ENCODE results near the gene DCANP1. TPM values are rescaled to one million over a fixed set of nuclear protein-coding genes. Genes with fewer than 3 reads are reported as not detected.

The DCANP1 gene
- total RNA-seq, 1 experiment from 2014 or later: not detected

DNA sequence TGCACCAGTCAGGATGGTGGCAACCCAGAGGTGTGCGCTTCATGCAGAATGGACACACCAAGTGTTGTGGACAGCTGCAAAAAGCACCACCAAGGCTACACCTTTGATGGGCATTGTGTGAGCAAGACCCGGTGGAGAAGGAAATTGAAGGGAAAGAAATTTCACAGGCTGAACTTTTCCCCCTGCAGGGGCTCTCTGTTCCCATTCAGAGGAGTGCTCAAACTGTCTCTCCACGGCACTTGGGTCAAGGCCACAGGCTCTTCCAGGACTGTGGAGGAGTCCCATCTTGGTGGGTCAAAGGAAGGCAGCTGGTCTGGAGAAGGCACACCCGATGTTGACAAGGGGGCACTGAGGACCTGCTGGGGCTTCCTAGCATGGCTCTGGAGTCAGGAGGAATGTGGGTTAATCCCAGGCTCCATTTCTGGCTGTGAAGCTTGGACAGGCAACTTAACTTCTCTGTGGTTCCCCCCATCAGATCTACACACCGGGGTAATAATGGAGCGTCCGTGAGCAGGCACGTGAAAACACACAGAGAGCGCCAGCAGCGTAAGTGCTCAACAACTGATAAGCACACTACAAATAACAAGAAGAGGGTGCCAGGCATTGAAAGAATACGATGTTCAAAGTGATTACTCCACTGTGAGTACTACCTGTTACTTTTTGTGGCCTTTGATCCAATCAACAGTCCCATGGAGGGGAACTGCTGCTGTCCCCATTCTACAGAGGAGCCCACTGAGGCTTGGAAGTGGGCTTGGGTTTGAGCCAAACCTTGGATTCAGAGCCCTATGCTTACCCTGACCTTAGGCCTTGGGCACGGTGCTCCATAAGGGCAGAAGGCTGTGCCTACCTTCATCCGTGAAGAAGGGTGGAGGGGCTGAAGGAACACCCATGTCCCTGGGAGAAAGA is 39.2 kb upstream of the DCANP1 start:
- H3K9me3 ChIP-seq (replicated peaks): no peaks in the 10 kb centered on the region
- H3K27me3 ChIP-seq: peaks cover 16% of the 10 kb centered on the region; the same call in 1 of the 2 replicates
- no peak for DNase-seq
- H3K4me1 ChIP-seq: no peaks in the 10 kb centered on the region
- no peak overlapping the region for H3K4me3 ChIP-seq
- H3K36me3 ChIP-seq: no peaks in the 10 kb centered on the region
- no peak overlapping the region for H3K27ac ChIP-seq

DNA sequence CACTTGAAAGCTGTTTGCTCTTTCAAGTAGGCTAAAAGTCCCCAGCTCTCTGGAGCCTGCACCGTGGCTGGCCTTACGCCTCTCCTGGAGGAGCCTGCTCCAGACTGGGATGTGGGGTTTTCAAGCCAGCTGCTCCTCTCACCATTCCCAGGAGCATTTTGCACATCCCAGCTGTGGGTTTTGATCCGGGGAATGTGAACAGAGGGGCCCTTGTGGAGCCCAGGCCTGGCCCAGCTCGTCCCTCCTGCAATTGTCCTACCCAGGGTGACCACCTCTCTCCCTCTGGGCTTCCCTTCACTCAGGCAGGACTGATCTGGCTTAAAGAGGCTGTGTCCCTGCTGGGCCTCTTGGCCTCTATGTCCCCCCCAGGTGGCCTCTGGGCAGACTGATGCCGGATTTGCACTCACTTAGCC is 37.5 kb upstream of the DCANP1 start:
- Histone ChIP-seq H3K27ac (no peak overlapping the region), H3K9me3 (replicated peaks) (no peaks in the 10 kb centered on the region), H3K4me1 (no peaks in the 10 kb centered on the region), H3K27me3 (peaks cover 19% of the 10 kb centered on the region; the same call in 1 of the 2 replicates), H3K4me3 (no peak overlapping the region), H3K36me3 (no peaks in the 10 kb centered on the region)
- DNase-seq: no peak

DNA sequence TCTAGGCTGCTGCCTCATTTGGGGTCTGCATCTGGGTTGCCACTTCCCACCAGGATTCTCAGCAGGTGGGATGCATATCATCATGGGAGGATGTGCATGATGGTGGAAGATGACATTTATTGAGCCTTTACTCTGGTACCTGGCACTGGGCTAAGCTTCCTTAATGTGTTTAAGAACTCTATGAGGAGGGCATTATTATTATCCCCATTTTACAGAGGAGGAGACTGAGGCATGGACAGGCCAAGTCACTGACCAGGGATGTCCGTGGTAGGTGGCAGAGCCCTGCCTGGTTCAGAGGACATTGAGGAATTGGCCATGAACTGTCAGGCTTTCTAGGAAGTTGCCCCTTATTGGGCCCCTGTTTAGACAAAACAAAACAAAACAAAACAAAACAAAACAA is 36.1 kb upstream of the DCANP1 start:
- peaks cover 19% of the 10 kb centered on the region; the same call in 1 of the 2 replicates for H3K27me3 ChIP-seq

DNA sequence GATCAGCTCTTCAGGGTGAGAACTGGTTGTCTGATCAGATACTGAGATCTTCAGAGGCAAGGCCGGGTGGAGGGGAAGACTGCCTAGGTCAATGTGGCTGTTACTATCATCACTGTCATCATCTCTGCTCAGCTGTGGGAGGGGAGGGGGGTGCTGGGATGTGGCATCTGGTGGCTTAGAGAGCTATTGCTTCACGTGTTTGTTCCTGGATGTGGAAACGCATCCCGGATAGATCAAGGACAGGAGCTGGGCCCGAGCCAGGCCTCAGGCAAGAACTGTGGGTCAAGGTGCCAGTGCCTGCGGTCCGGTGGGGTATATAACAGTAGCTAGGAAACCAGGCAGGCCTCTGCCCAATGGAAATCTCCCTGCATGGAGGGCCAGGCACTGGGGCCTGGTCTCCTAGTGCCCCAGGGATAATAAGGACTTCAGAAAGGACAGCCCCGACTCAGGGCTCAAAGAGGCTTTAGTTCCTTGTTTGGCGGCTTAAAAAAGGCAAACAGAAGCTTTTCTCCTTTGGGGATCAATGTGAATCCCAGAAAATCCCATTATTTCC is 35.3 kb upstream of the DCANP1 start:
- Histone ChIP-seq H3K36me3 (no peaks in the 10 kb centered on the region), H3K27ac (no peak overlapping the region), H3K4me1 (no peaks in the 10 kb centered on the region), H3K9me3 (replicated peaks) (no peaks in the 10 kb centered on the region), H3K27me3 (peaks cover 19% of the 10 kb centered on the region; the same call in 1 of the 2 replicates), H3K4me3 (no peak overlapping the region)
- DNase-seq: no peak

More for the DNA sequence above, 36.1 kb upstream of the DCANP1 start:
- Histone ChIP-seq H3K36me3 (no peaks in the 10 kb centered on the region), H3K9me3 (replicated peaks) (no peaks in the 10 kb centered on the region), H3K27ac (no peak overlapping the region), H3K4me3 (no peak overlapping the region), H3K4me1 (no peaks in the 10 kb centered on the region)
- no peak for DNase-seq

DNA sequence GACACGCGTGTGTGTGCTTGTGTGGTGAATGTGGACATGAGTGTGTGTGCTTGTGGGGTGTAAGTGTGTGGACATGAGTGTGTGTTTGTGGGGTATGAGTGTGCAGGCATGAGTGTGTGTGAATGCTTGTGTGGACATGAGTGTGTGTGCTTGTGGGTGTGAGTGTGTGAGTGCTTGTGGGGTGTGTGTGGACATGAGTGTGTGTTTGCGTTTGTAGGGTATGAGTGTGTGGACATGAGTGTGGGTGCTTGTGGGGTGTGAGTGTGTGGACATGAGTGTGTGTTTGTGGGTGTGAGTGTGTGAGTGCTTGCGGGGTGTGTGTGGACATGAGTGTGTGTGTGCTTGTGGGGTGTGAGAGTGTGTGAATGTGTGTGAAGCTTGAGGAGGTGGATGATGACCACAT is 34.8 kb upstream of the DCANP1 start:
- Histone ChIP-seq H3K27me3 (peaks cover 18% of the 10 kb centered on the region; the same call in 1 of the 2 replicates), H3K4me3 (no peak overlapping the region), H3K9me3 (replicated peaks) (no peaks in the 10 kb centered on the region), H3K36me3 (no peaks in the 10 kb centered on the region), H3K4me1 (no peaks in the 10 kb centered on the region), H3K27ac (no peak overlapping the region)
- no peak for DNase-seq

DNA sequence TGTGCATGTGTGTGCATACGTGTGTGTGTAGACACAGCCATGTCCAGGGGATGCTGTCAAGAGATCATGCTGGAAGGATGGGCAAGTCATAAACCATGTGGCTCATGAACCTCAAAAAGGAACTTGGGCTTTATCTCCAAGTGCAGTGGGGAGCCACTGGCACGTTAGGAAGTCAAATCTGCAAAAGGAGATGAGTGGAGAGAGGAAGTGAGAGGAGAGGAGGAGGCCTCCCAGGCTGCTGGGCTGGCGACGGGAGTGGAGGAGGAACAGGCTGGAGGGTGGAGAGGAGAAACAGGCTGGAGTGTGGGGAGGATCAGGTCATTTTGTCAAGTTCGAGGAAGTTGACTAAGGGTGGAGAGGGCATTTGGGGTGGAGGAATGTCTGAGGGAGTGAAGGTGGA is 34.2 kb upstream of the DCANP1 start:
- no peaks in the 10 kb centered on the region for H3K36me3 ChIP-seq
- H3K27me3 ChIP-seq: peaks cover 13% of the 10 kb centered on the region; the same call in 1 of the 2 replicates
- no peaks in the 10 kb centered on the region for H3K9me3 ChIP-seq (replicated peaks)
- no peaks in the 10 kb centered on the region for H3K4me1 ChIP-seq
- no peak overlapping the region for H3K27ac ChIP-seq
- H3K4me3 ChIP-seq: no peak overlapping the region
- no peak for DNase-seq

DNA sequence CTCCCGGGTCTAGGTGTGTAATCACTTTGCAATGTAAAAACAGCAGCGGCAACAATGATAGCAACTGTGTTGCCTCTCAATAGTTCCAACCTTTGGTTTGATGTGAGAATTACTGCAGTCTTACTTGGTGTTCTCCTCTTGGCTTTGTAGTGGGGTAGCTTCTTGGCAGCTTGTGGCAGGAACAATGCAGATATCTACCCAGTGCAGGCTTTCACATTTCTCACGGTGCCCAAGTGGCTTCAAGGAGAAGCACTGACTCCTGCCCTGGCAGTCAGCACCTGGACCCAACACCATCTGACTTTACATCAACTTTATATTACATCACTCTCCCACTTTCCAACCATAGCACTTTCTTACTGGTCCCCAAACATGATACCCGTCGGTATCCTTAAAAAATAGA is 33.4 kb upstream of the DCANP1 start:
- Histone ChIP-seq H3K4me3 (no peak overlapping the region), H3K9me3 (replicated peaks) (no peaks in the 10 kb centered on the region), H3K27ac (no peak overlapping the region), H3K27me3 (peaks cover 17% of the 10 kb centered on the region; the same call in 1 of the 2 replicates), H3K4me1 (no peaks in the 10 kb centered on the region), H3K36me3 (no peaks in the 10 kb centered on the region)
- no peak for DNase-seq

DNA sequence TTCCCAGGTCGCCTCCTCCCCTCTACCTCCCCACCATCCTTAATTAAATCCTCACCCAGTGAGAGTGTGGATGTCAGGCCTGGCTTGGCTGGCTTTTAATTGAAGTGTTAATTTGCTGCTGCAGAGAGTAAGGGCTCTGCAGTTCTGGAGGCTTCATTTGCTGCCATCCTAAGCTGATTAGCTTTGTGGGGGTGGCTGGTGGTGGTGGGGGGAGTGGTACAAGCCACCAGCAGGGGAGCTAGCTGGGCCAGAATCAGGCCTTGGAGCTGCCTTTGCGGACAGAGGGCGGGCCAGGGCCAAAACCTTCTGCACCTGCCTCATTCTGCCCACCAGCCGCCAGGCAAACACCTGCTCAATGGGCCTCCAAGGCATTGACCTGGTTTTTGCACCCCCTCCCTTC is 31.8 kb upstream of the DCANP1 start:
- Histone ChIP-seq H3K4me1 (no peaks in the 10 kb centered on the region), H3K27me3 (peaks cover 17% of the 10 kb centered on the region; the same call in 1 of the 2 replicates), H3K9me3 (replicated peaks) (no peaks in the 10 kb centered on the region), H3K27ac (no peak overlapping the region), H3K4me3 (no peak overlapping the region), H3K36me3 (no peaks in the 10 kb centered on the region)
- DNase-seq: no peak

DNA sequence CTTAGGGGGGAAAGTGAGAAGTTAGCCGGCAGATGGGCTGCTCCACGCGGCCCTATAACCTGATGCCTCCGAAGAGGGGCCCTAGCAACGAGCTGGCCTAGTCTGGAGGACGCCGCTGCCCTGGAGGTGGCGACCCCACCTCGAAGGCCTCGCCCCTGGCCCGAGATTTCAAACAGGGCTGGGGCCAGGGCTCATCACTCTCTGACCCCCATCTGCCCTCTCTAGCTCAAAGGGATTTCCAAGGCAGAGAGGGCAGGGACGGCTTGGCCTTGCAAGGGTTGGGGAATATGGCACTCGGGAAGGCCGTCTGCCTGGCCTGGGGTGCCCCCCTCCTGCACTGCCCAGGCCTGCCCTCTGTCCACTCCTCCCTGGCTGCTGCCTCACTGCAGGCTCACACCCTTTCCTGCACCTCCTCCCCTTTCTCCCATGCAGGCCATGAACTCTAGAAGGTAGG is 30.5 kb upstream of the DCANP1 start:
- Histone ChIP-seq H3K4me1 (no peaks in the 10 kb centered on the region), H3K27me3 (peaks cover 10% of the 10 kb centered on the region; the same call in 1 of the 2 replicates), H3K27ac (no peak overlapping the region), H3K9me3 (replicated peaks) (no peaks in the 10 kb centered on the region), H3K4me3 (no peak overlapping the region), H3K36me3 (no peaks in the 10 kb centered on the region)
- DNase-seq: no peak

DNA sequence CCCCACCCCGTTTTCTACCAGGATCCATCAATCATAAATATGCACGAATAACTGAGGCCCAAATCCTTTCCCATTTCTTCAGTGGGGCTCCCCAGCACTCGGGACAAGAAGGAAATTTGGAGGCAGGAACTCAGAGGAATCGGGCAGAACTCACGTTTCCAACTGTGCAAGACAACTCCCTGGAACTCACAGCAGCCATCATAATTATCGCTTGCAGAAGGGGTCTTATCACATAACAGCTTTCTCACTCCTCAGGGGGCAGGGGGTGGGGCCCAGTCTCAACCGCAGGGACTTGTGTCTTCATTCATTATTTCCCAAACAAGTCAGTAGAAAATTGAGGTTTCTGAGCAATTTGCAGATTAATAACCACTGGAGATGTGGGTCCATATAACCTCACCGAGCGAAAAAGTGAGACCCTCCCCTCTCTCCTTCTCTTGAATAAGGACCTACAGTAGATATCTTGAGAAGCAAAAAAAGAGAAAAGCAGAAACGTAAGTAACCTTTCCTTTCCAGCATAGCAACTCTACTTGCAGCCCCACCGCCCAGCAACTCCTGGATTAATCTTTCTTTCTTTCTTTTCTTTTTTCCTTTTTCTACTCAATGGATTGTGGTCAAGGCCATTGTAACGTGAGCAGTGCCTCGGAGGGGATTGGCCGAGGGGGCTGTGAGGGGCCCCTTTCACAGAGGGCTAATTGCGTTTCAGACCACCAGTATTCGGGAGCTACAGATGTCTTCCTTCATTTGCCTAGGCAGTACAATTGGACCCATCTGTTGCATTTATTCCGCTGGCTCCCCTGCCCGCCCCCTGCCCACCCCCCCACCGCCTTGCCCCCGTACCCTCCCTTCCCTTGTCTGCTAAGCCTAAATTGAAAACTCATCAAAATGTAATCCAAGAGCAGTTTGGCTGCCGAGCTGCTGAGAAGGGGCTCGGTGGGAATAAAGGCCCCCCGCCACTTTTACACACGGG is 29.8 kb upstream of the DCANP1 start:
- H3K36me3 ChIP-seq: no peaks in the 10 kb centered on the region
- no peak overlapping the region for H3K4me3 ChIP-seq
- DNase-seq: no peak
- H3K27ac ChIP-seq: no peak overlapping the region
- peaks cover 10% of the 10 kb centered on the region; the same call in 1 of the 2 replicates for H3K27me3 ChIP-seq
- H3K4me1 ChIP-seq: no peaks in the 10 kb centered on the region
- H3K9me3 ChIP-seq (replicated peaks): no peaks in the 10 kb centered on the region

DNA sequence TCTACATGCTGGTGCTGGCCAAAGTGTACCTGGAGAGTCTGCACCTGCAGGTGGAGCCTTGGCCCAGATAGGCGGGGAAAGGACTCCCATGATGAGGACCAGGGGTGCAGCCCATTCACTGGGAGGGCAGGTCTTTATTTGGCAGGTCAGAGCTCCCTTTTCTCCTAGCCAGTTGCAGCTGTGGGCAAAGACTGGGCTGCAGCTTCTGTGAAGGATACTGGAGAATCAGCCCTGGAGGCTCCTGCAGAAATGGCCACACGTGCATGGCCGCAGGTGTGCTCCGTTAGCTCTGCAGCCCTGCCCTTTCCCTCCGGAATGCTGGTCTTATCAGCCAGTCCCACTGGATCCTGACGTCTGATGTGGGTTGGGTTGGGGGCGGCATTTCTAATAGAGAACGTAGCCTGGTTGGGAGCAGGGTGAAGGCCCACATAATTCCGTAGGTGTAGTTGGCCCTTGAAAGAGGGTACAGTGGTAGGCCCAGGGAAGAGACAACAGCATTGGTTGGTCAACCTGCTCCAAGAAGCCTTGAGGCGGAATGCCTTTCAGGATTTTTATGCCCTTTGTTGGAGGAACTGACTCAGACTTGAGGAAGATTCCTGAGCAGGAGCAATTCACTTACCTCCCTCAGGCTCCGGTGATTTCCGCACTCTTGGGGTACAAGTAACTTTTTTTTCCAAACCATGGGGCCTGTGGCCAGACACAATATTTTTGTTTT is 27.0 kb upstream of the DCANP1 start:
- Histone ChIP-seq H3K27me3 (peaks cover 6% of the 10 kb centered on the region; the same call in 1 of the 2 replicates), H3K27ac (no peak overlapping the region), H3K9me3 (replicated peaks) (no peaks in the 10 kb centered on the region), H3K4me1 (no peaks in the 10 kb centered on the region), H3K36me3 (no peaks in the 10 kb centered on the region), H3K4me3 (no peak overlapping the region)
- DNase-seq: no peak

DNA sequence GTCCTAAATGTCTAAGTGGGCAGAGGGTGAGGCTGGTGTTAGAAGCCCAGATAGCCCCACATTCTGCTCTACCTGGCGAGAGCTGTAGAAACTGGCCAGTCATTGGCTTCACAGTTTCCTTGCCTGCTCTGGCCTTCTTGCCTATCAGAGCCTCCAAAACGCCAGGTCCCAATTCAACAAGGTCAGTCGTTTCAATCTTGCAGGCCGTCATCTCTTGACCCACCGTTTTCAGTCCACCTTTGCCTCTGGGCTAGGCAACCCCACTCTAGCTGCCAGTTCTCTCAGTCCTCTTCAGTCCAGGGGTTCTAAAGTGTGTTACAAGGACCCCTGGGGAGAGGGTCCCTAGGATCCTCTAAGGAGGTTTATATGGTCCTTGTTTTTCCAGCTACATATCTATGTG is 25.0 kb upstream of the DCANP1 start:
- peaks cover 17% of the 10 kb centered on the region for H3K27me3 ChIP-seq
- no peaks in the 10 kb centered on the region for H3K36me3 ChIP-seq
- H3K4me3 ChIP-seq: no peak overlapping the region
- H3K9me3 ChIP-seq (replicated peaks): no peaks in the 10 kb centered on the region
- DNase-seq: no peak
- H3K4me1 ChIP-seq: no peaks in the 10 kb centered on the region
- H3K27ac ChIP-seq: no peak overlapping the region

DNA sequence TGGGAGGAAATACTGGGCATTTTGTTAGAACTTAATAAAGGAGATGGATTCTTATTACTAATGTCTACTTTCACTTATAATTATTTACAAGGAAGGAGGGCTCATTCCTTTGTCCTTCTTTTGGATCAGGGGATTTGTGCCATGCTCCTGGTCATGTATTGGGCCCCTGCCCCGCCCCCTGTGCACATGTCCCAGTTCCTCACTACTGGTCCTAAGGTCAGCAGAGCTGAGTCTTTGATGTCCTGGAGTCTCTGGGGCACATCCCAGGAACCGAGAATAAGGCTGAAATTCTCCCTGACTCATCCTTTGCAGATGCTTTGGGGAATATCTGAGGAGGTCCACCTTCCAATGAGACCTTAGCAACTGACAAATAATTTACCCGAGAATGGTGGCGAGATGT is 24.6 kb upstream of the DCANP1 start:
- Histone ChIP-seq H3K4me3 (no peak overlapping the region), H3K4me1 (no peaks in the 10 kb centered on the region), H3K9me3 (replicated peaks) (no peaks in the 10 kb centered on the region), H3K27me3 (peaks cover 21% of the 10 kb centered on the region), H3K36me3 (no peaks in the 10 kb centered on the region), H3K27ac (no peak overlapping the region)
- DNase-seq: no peak

DNA sequence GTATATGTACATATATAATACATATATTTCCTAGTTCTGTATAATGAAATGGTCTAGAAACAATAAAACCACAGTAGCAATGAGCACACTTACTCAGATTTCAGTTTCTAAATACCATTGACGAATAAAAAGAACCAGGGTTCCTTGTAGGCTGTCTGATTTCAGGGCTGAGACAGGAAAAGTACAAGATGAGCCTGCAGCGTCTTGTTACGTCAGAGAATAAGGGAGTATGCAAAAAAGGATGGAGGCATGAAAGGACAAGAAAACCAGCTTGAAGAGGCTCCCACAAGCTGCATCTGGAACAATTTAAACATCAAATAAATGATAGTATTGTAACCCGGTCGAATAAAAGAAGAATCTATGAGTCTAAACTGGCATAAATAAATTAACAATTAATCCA is 22.8 kb upstream of the DCANP1 start:
- no peak for DNase-seq
- Histone ChIP-seq H3K4me1 (no peaks in the 10 kb centered on the region), H3K27me3 (peaks cover 32% of the 10 kb centered on the region), H3K27ac (no peak overlapping the region), H3K9me3 (replicated peaks) (no peaks in the 10 kb centered on the region), H3K36me3 (no peaks in the 10 kb centered on the region), H3K4me3 (no peak overlapping the region)
